Astrocyte of the spinal cord (primary cell): ENCODE measurements around the gene BTBD2.
"Not testable (repeated sequence)": the region's sequence is repeated elsewhere in the genome, so short reads cannot be mapped to it uniquely, and the experiment has no call there.

ENCODE experiments used
- DNase-seq: peaks from one replicate; pipeline ENCODE4 v3.0.0; 2011; ENCODE audit warnings: low read depth, low spot score
- H3K4me3 ChIP-seq: 2 replicates; pipeline ENCODE4 v1.5.1; 2011; ENCODE audit warnings: low read depth, mild to moderate bottlenecking, low read length, moderate library complexity
- CTCF ChIP-seq: IDR thresholded peaks from 2 replicates; pipeline ENCODE4 v1.5.1; 2012; ENCODE audit warnings: low read depth, mild to moderate bottlenecking, low read length, inconsistent platforms
- in situ Hi-C: cut with HindIII; loops from 2 replicates; pipeline ENCODE4 v1.10.0; 2017; ENCODE audit warnings: low sequenced_read_pairs

Gene BTBD2

GRCh38 chr19:1990230-1991017 is 25.1 kb downstream of the BTBD2 start:
- H3K4me3 ChIP-seq: no peak overlapping the region
- in situ Hi-C loops: no loop called here
- DNase-seq: no peak
- TF ChIP-seq CTCF: no peak

GRCh38 chr19:1989513-1990229 is 25.8 kb downstream of the BTBD2 start:
- in situ Hi-C loops: no loop called here
- no peak overlapping the region for H3K4me3 ChIP-seq
- DNase-seq: no peak
- no peak for TF ChIP-seq CTCF

GRCh38 chr19:1988464-1988863 is 27.1 kb downstream of the BTBD2 start:
- in situ Hi-C loops, H3K4me3 ChIP-seq, DNase-seq: not testable (repeated sequence)

GRCh38 chr19:1987197-1988187 is 28.0 kb downstream of the BTBD2 start:
- no peak overlapping the region for H3K4me3 ChIP-seq
- in situ Hi-C loops: no loop called here
- no peak for DNase-seq
- TF ChIP-seq CTCF: no peak

- DNase-seq: no peak
- no peak overlapping the region for H3K4me3 ChIP-seq
- in situ Hi-C loops: no loop called here
- TF ChIP-seq CTCF: no peak
These were observed 29.0 kb downstream of the BTBD2 start for GRCh38 chr19:1986357-1987162.

GRCh38 chr19:1985588-1986356 is 29.7 kb downstream of the BTBD2 start:
- H3K4me3 ChIP-seq: no peak overlapping the region
- no peak for DNase-seq
- TF ChIP-seq CTCF: no peak
- in situ Hi-C loops: no loop called here
